CD4-positive, CD25-positive, alpha-beta regulatory T cell (primary cell): ENCODE results near the gene NOXO1. TPM values are rescaled to one million over a fixed set of nuclear protein-coding genes. Genes with fewer than 3 reads are reported as not detected.
A peak's percentile ranks its signal among the peaks of the same experiment; 100 is the strongest.
"Not testable (repeated sequence)": the region's sequence is repeated elsewhere in the genome, so short reads cannot be mapped to it uniquely, and the experiment has no call there.

Source experiments
- ATAC-seq, 2 donors: fragments of 150-1000 bp; cut with Tn5 transposase; one replicate each; pipeline ENCODE4 v1.10.0; 2021; ENCODE audit warnings: low read depth in 2 of 2, moderate number of reproducible peaks in 2 of 2, moderate library complexity in 1 of 2
- DNase-seq, 3 donors: peaks; one replicate each; pipeline versions ENCODE4 v3.0.0 to v3.0.0-alpha.2; 2012 to 2022; ENCODE audit warnings: mixed read lengths in 1 of 3
- H3K27ac ChIP-seq: one replicate; pipeline ENCODE4 v1.7.0; 2013; ENCODE audit warnings: mild to moderate bottlenecking, low read length; ENCODE audit not compliant: insufficient read depth, poor library complexity, severe bottlenecking
- H3K27me3 ChIP-seq: one replicate; pipeline ENCODE4 v1.7.0; 2013; ENCODE audit warnings: low read length; ENCODE audit not compliant: control insufficient read depth, insufficient read depth
- H3K36me3 ChIP-seq: one replicate; pipeline ENCODE4 v1.7.0; 2013; ENCODE audit warnings: mild to moderate bottlenecking, low read length, moderate library complexity; ENCODE audit not compliant: control insufficient read depth, insufficient read depth
- H3K4me1 ChIP-seq: 2 replicates; pipeline ENCODE4 v1.7.0; 2013; ENCODE audit warnings: mild to moderate bottlenecking, low read length; ENCODE audit not compliant: insufficient read depth, control insufficient read depth, poor library complexity, severe bottlenecking
- H3K4me3 ChIP-seq: one replicate; pipeline ENCODE4 v1.7.0; 2013; ENCODE audit warnings: low read depth, mild to moderate bottlenecking, low read length, moderate library complexity
- H3K9me3 ChIP-seq, 2 experiments: 1 replicate in 1 of 2; 2 replicates in 1 of 2; pipeline ENCODE4 v1.7.0; 2013; ENCODE audit warnings: low read length in 2 of 2, mild to moderate bottlenecking in 1 of 2, moderate library complexity in 1 of 2; ENCODE audit not compliant: control insufficient read depth in 2 of 2
- H3K27ac Mint-ChIP-seq, 3 donors: one replicate each; pipeline ENCODE4 v1.8.0; 2020 to 2022; ENCODE audit warnings: mild to moderate bottlenecking in 3 of 3, mixed read lengths in 3 of 3, moderate library complexity in 2 of 3
- H3K27me3 Mint-ChIP-seq: one replicate; pipeline ENCODE4 v1.8.0; 2022; ENCODE audit warnings: mild to moderate bottlenecking, mixed read lengths
- H3K36me3 Mint-ChIP-seq: one replicate; pipeline ENCODE4 v1.8.0; 2020; ENCODE audit warnings: mixed read lengths
- H3K4me1 Mint-ChIP-seq, 4 donors: one replicate each; pipeline ENCODE4 v1.8.0; 2020 to 2022; ENCODE audit warnings: mixed read lengths in 4 of 4, mild to moderate bottlenecking in 1 of 4
- H3K4me3 Mint-ChIP-seq, 4 donors: one replicate each; pipeline ENCODE4 v1.8.0; 2020 to 2022; ENCODE audit warnings: mild to moderate bottlenecking in 4 of 4, mixed read lengths in 4 of 4, moderate library complexity in 3 of 4
- H3K9me3 Mint-ChIP-seq, 7 donors: one replicate each; pipeline ENCODE4 v1.8.0; 2020 to 2022; ENCODE audit warnings: mixed read lengths in 7 of 7, mild to moderate bottlenecking in 3 of 7, moderate library complexity in 2 of 7
- polyA plus RNA-seq, 4 donors: library from polyadenylated mRNA; unstranded; fragments of 300-500 nt; fragmentation: Illumina TruSeq; gene quantifications; one replicate each; pipeline ENCODE4 v1.2.3, GENCODE V29; 2021
- total RNA-seq: library from RNA; stranded (reverse); gene quantifications from one replicate; pipeline ENCODE4 v1.2.3, GENCODE V29; 2022

Gene NOXO1
- total and polyA plus RNA-seq, 5 donors from 2014 or later, result 0.16 to 0.47 (median 0.35) TPM; not detected in 2

DNA sequence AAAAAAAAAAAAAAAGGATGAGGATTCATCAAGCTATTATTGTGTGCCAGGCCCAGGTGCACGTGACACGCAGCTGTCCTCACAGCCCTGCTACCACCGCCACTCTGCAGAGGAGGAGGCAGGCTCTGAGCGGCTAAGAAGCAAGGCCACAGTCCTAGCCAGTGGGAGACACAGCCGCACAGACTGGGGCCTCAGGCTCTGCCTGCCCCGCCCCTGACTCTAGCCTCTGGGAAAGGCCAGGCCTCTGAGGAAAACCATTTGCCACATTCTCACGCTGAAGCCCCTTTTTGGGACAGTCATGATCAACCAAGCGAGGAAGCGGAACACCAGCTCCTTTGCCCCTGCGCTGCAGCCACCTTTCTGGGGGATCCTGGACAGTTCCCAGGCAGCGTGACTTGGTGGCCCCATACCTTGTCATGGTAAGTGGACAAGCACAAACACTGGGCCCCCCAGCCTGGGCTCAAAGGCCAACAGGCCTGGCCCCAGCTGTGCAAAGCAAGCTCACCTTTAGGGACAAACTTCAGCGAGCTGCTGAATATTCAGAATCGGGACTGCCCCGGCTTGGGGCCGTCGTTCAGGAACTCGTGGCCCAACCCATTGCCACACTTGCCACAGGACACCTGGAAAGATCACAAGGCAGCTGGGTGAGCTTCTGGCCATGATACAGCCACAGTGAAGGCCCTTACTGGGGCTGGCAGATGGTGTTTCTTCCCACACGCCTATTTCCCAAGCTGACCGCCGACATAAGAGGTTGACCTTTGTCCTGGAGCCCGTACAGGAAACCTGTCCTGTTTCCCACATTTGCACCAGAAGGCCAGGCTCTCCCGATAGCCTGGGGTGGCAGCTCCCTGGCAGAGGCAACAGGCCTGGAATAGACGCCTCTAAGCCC lies 40.8 kb downstream of the NOXO1 start:
- Mint-ChIP-seq H3K4me3 (peak overlapping the region in 1 of 4 donors; percentile 63), H3K4me1 (peaks cover 0 to 29% (median 9%) of the 10 kb centered on the region in 4 donors), H3K36me3 (peaks cover 5% of the 10 kb centered on the region), H3K27ac (no peak overlapping the region), H3K9me3 (no peaks in the 10 kb centered on the region), H3K27me3 (no peaks in the 10 kb centered on the region)
- DNase-seq (no peak), ATAC-seq (no peak)
- Histone ChIP-seq H3K36me3 (peaks cover 8% of the 10 kb centered on the region), H3K9me3 (no peaks in the 10 kb centered on the region), H3K27ac (no peak overlapping the region), H3K4me1 (peaks cover 23% of the 10 kb centered on the region), H3K4me3 (no peak overlapping the region), H3K27me3 (no peaks in the 10 kb centered on the region)

DNA sequence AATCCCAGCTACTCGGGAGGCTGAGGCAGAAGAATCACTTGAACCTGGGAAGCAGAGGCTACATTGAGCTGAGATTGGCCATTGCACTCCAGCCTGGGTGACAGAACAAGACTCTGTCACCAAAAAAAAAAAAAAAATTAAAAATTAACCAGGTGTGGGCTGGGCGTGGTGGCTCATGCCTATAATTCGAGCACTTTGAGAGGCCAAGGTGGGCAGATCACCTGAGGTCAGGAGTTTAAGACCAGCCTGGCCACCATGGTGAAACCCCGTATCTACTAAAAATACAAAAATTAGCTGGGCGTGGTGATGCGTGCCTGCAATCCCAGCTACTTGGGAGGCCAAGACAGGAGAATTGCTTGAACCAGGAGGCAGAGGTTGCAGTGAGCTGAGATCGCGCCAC lies 41.4 kb downstream of the NOXO1 start:
- not testable (repeated sequence) for H3K36me3 ChIP-seq, ATAC-seq, H3K36me3 Mint-ChIP-seq, H3K27me3 ChIP-seq, H3K27me3 Mint-ChIP-seq, DNase-seq, H3K4me3 ChIP-seq, H3K27ac Mint-ChIP-seq, H3K27ac ChIP-seq, H3K9me3 Mint-ChIP-seq, H3K9me3 ChIP-seq
- H3K4me1 ChIP-seq, result peaks cover 23% of the 10 kb centered on the region
- Mint-ChIP-seq H3K4me3 (peak overlapping the region in 1 of 4 donors; percentile 10), H3K4me1 (peaks cover 0 to 29% (median 9%) of the 10 kb centered on the region in 4 donors)

DNA sequence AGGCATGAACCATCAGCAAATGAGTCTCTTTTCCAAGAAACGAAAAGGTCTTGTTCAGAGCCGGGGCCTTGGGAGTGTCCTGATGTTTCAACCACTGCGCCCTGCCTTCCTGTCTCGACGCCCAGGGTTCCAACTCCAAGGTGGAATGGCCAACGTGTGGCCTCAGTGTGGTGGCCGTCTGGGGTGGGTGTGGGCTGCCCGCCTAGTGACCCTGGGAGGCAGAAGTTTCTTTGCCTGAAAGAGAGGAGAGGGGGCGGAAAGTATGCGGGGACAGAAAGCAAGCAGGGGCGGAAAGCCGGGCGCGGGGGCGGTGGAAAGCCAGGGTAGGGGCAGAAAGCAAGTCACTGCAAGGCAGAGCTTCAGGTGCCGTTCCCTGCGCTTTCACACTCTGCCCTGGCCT lies 42.4 kb downstream of the NOXO1 start:
- Mint-ChIP-seq H3K27me3 (no peaks in the 10 kb centered on the region), H3K9me3 (no peaks in the 10 kb centered on the region), H3K27ac (no peak overlapping the region), H3K36me3 (peaks cover 5% of the 10 kb centered on the region), H3K4me1 (peaks cover 0 to 25% (median 6%) of the 10 kb centered on the region in 4 donors), H3K4me3 (no peak overlapping the region)
- no peak for DNase-seq
- peaks cover 8% of the 10 kb centered on the region for H3K36me3 ChIP-seq
- no peak overlapping the region for H3K27ac ChIP-seq
- no peaks in the 10 kb centered on the region for H3K9me3 ChIP-seq
- H3K4me1 ChIP-seq, result peaks cover 23% of the 10 kb centered on the region
- ATAC-seq, result no peak
- H3K27me3 ChIP-seq, result no peaks in the 10 kb centered on the region
- no peak overlapping the region for H3K4me3 ChIP-seq

DNA sequence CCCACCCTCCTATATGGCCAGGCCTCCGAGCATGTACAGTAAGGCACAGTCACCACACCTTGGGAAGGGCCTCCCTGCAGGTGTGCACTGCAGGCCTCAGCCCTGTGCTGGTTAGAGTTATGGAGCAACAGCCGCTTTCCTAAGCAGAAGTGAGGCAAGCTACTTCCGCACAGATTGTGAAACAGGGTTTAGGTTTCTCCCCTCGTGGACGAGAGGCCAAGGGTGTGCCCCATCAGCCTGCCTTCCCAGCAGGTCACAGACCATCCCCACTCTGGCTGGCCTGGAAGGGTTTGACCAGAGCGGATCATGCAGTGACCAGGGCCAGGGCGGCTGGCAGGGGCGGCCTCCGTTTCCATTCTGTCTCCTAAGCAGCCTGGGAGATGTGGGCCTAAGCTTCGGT lies 43.0 kb downstream of the NOXO1 start:
- Histone ChIP-seq H3K4me1 (peaks cover 17% of the 10 kb centered on the region), H3K36me3 (peaks cover 8% of the 10 kb centered on the region), H3K4me3 (no peak overlapping the region), H3K9me3 (no peaks in the 10 kb centered on the region), H3K27me3 (no peaks in the 10 kb centered on the region), H3K27ac (no peak overlapping the region)
- peaks cover 0 to 19% (median 3%) of the 10 kb centered on the region in 4 donors for H3K4me1 Mint-ChIP-seq
- peak overlapping the region in 1 of 4 donors; percentile 38 for H3K4me3 Mint-ChIP-seq
- DNase-seq (no peak), ATAC-seq (no peak)
- H3K9me3 Mint-ChIP-seq, result no peaks in the 10 kb centered on the region
- H3K36me3 Mint-ChIP-seq, result peaks cover 5% of the 10 kb centered on the region
- H3K27me3 Mint-ChIP-seq, result no peaks in the 10 kb centered on the region
- no peak overlapping the region for H3K27ac Mint-ChIP-seq

DNA sequence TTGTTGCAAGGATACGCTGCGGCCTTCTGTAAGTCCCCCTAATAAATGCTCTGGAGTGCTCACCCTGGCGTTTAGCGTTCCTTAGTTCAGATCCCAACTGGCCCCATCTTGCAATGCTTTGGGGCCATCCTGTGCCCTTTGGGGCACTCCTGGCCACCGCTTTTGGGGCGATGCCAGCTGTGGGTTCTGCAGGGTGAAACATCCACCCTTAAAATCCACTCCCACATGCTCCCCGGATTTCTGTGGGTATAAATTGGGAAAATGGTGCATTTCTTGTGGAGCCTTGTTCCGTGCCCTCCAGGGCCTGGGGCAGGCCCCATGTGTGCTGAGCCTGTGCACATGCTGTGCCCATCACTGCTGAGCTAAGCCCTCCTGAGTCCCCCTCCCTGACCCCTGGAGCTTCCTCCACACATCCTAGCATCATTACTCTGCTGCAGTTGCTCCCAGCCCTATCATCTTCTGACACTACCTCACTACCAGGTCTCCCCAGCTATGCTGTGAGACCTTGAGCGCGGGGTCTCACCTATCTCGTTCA lies 44.3 kb downstream of the NOXO1 start:
- Mint-ChIP-seq H3K36me3 (peaks cover 5% of the 10 kb centered on the region), H3K9me3 (no peaks in the 10 kb centered on the region), H3K27ac (no peak overlapping the region), H3K27me3 (no peaks in the 10 kb centered on the region), H3K4me1 (peaks cover 0 to 9% (median under 1%) of the 10 kb centered on the region in 4 donors), H3K4me3 (peak overlapping the region in 1 of 4 donors; percentile 27)
- no peak for ATAC-seq
- DNase-seq, result no peak
- no peak overlapping the region for H3K27ac ChIP-seq
- H3K4me3 ChIP-seq, result no peak overlapping the region
- H3K36me3 ChIP-seq, result peaks cover 8% of the 10 kb centered on the region
- no peaks in the 10 kb centered on the region for H3K27me3 ChIP-seq
- H3K4me1 ChIP-seq, result peaks cover 7% of the 10 kb centered on the region
- H3K9me3 ChIP-seq, result no peaks in the 10 kb centered on the region

DNA sequence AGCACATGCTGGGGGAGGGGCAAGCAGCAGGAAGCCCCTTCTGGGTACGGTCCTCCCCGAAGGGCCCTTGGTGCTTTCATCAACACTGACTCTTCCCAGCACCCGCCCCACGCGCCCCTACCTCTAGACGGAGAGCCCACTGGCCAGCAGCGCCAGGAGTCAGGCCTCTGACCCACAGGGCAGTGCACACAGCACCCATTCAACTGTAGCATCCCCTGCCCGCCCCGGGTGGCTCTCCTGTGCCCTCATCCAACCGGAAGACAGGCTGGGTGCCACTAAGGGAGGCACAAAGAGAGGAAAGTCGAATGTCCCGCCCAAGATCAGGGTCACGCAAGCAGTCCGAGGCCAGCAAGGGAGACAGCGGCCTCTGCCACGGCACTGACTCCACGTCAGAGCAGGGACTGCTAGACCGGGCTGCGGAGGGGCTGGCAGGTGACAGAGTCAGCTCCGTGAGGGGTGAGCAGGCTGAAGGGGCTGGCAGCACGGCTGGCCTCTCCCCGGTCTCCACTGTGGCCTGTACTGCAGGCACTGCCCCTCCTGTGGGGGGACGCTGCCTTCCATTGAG lies 48.1 kb downstream of the NOXO1 start:
- H3K27ac ChIP-seq, result no peak overlapping the region
- no peak overlapping the region for H3K27ac Mint-ChIP-seq
- no peaks in the 10 kb centered on the region for H3K9me3 Mint-ChIP-seq
- peaks cover 0 to 3% (median 0%) of the 10 kb centered on the region in 4 donors for H3K4me1 Mint-ChIP-seq
- H3K4me1 ChIP-seq, result peaks cover 12% of the 10 kb centered on the region
- H3K4me3 ChIP-seq, result no peak overlapping the region
- peak overlapping the region in 1 of 4 donors; percentile 4 for H3K4me3 Mint-ChIP-seq
- no peaks in the 10 kb centered on the region for H3K27me3 Mint-ChIP-seq
- DNase-seq, result no peak
- H3K36me3 ChIP-seq, result no peaks in the 10 kb centered on the region
- H3K27me3 ChIP-seq, result no peaks in the 10 kb centered on the region
- no peak for ATAC-seq
- no peaks in the 10 kb centered on the region for H3K9me3 ChIP-seq
- peaks cover 5% of the 10 kb centered on the region for H3K36me3 Mint-ChIP-seq

DNA sequence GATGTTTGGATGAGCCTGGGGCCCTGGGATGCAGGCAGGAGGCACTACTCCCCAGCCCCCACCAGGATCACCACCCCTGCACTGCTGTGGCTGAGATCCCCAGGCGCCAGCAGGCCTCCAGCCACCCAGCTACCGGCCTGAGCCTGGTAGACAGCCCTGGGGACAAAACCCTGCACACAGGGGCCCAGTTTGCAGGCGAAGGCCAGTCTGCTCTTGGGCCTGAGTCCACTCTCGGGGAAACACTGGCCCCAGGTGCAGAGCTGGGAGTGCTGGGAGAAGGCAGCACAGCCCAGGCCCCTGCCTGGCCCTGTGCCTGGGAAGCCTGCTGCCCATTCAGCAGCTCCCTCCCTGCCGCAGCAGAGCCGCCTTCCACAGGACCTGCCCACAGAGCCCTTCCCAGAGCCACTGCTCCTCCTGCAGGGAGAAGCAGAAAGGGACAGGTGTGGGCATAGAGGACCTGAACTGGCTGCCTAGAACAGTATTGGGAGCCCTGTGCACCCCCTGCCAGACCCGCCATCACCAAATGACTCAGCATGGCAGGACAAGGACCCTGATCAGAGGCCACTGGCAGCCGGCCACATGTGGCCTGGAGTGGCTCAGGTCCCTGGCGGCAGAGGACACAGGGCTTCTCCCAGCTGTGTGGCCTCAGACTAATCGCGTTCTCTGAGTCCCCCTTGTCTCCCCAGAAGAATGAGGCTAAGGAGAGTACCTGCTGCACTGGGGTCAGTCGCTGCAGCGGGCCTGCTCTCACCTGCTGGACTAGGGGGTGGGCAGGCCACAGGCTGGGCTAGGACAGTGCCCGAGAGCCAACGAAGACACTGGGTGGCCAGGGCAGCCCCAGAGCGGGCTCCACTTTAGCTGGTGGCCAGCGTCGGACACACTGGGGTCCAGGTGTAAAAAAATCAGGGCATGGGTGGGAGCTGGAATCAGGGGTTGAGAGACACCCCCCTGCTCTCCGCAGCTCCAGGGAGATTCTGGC lies 48.9 kb downstream of the NOXO1 start:
- H3K9me3 ChIP-seq, result no peaks in the 10 kb centered on the region
- H3K36me3 ChIP-seq, result no peaks in the 10 kb centered on the region
- no peak overlapping the region for H3K27ac Mint-ChIP-seq
- H3K4me3 ChIP-seq, result no peak overlapping the region
- H3K36me3 Mint-ChIP-seq, result peaks cover 5% of the 10 kb centered on the region
- H3K27me3 ChIP-seq, result no peaks in the 10 kb centered on the region
- ATAC-seq (no peak), DNase-seq (no peak)
- no peak overlapping the region for H3K4me3 Mint-ChIP-seq
- H3K9me3 Mint-ChIP-seq, result no peaks in the 10 kb centered on the region
- H3K4me1 ChIP-seq, result peaks cover 12% of the 10 kb centered on the region
- peaks cover 0 to 6% (median 0%) of the 10 kb centered on the region in 4 donors for H3K4me1 Mint-ChIP-seq
- H3K27me3 Mint-ChIP-seq, result no peaks in the 10 kb centered on the region
- H3K27ac ChIP-seq, result no peak overlapping the region
